GM12872 (cell line): ENCODE measurements around the gene FYN.

Experiments used
- CTCF ChIP-seq: IDR thresholded peaks from 3 replicates; pipeline ENCODE4 v1.5.1; 2011; ENCODE audit warnings: low read depth, mild to moderate bottlenecking, low read length, moderate library complexity; ENCODE audit not compliant: insufficient read depth

Gene FYN

GRCh38 chr6:111709201-111709600, 164.1 kb downstream of the FYN start:
- TF ChIP-seq CTCF, result no peak

- TF ChIP-seq CTCF, result no peak
Observed at GRCh38 chr6:111707773-111708172, 165.5 kb downstream of the FYN start.

GRCh38 chr6:111706841-111707391, 166.3 kb downstream of the FYN start:
- TF ChIP-seq CTCF, result no peak

GRCh38 chr6:111703723-111704122, 169.5 kb downstream of the FYN start:
- TF ChIP-seq CTCF, result no peak

- TF ChIP-seq CTCF, result no peak
Observed at GRCh38 chr6:111702268-111702667, 171.0 kb downstream of the FYN start.

GRCh38 chr6:111701146-111701545, 172.1 kb downstream of the FYN start:
- no peak for TF ChIP-seq CTCF

GRCh38 chr6:111700135-111700690, 173.0 kb downstream of the FYN start:
- no peak for TF ChIP-seq CTCF
